Measurements from ENCODE around the gene BTAF1. TPM values are rescaled to one million over a fixed set of nuclear protein-coding genes. Genes with fewer than 3 reads are reported as not detected.
"Not testable (repeated sequence)": the region's sequence is repeated elsewhere in the genome, so short reads cannot be mapped to it uniquely, and the experiment has no call there.

The BTAF1 gene
- total RNA-seq, 4 donors from 2014 or later: 35.5 to 78.3 (median 43.1) TPM

DNA sequence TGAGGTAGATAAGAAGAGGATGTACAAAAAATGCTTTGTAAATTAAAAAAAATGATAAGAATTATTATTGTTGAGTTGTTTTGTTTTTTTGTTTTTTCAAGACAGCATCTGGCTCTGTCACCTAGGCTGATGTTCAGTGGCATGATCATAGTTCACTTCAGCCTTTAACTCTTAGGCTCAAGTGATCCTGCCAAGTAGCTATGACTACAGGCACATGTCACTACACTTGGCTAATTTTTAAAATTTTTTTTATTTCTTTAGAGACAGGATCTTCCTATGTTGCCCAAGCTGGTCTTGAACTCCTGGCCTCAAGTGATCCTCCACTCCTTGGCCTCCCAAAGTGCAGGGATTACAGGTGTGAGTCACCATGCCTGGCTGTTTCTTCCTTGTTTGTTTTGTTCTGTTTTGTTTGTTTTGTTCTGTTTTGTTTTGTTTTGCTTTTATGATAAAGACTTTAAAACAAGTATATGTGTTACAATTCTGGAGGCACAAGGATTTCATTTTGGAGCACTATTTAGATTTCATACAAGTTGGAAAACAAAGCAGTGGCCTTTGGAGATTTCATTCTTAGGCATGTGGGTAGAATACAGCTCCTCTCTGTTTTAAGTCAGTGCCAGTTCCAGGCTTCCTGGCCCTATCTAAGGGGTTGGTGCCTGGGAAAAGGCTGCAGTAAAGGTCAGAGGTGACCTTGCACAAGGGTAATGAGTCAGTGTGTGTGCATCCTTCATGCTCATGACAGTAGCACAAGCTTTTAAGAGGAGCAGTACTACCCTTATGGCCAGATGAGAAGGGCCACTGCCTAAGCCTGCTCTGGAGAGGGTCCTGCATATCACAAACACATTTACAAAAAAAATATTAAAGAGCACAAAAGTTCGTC is 32.2 kb upstream of the BTAF1 start:
- H3K4me3 ChIP-seq (ENCODE audit: low read depth, poor library complexity, severe bottlenecking): no peak overlapping the region
- intact Hi-C loops (cut with DNase I; ENCODE audit: low total_unique reads): no loop called here
- WGBS, 2 donors: 88 to 100% methylated on average over 1 of the region's 1 CpG
- TF ChIP-seq, protein P1, sequence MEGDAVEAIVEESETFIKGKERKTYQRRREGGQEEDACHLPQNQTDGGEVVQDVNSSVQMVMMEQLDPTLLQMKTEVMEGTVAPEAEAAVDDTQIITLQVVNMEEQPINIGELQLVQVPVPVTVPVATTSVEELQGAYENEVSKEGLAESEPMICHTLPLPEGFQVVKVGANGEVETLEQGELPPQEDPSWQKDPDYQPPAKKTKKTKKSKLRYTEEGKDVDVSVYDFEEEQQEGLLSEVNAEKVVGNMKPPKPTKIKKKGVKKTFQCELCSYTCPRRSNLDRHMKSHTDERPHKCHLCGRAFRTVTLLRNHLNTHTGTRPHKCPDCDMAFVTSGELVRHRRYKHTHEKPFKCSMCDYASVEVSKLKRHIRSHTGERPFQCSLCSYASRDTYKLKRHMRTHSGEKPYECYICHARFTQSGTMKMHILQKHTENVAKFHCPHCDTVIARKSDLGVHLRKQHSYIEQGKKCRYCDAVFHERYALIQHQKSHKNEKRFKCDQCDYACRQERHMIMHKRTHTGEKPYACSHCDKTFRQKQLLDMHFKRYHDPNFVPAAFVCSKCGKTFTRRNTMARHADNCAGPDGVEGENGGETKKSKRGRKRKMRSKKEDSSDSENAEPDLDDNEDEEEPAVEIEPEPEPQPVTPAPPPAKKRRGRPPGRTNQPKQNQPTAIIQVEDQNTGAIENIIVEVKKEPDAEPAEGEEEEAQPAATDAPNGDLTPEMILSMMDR (IDR thresholded peaks at IDR 0.05): no peak
- TF ChIP-seq POLR2A (IDR thresholded peaks at IDR 0.05): no peak
- DNase-seq (ENCODE audit: low spot score in 2 of 2): no peak

DNA sequence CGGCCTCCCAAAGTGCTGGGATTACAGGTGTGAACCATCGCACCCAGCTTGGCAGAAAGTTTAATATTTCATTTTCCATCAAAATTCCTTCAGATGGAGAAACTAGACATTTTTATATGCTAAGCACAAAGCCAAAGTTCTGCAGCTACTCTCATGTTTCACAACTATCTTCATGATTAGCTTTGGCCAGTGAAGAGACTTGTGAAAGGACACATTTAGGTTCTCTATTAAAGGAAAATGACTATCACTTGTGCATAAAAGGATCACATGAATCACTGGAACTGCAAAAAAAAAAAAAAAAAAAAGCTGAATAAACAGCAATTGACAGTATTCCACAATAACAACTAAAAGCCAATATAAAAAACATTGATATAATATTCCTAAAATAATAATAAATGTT is 30.5 kb upstream of the BTAF1 start:
- DNase-seq (ENCODE audit: low spot score in 2 of 2): no peak
- intact Hi-C loops (cut with DNase I; ENCODE audit: low total_unique reads): no loop called here
- H3K4me3 ChIP-seq (ENCODE audit: low read depth, poor library complexity, severe bottlenecking): no peak overlapping the region
- 98% methylated on average over 2 of the region's 2 CpGs for WGBS, 2 donors
- no peak for TF ChIP-seq POLR2A (IDR thresholded peaks at IDR 0.05)
- TF ChIP-seq, protein P1 (IDR thresholded peaks at IDR 0.05): no peak

DNA sequence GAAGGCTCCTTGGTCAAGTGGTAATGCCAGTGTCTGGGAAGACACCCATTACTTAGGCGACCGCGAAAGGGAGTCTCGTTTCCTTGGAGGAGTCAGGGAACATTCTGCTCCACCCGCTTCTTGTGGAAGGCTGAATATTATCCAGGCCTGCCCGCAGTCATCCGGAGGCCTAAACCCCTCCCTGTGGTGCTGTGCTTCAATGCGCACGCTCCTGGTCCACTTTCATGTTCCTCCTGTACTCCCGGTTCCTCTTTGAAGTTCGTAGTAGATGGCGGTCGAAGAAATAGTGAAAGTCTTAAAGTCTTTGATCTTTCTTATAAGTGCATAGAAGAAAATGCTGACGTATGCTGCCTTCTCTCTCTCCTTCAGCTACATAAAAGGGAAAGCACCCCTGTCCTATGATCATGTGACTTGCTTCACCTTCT is 29.3 kb upstream of the BTAF1 start:
- WGBS, 2 donors: 80 to 92% methylated on average over 14 of the region's 14 CpGs
- H3K4me3 ChIP-seq (ENCODE audit: low read depth, poor library complexity, severe bottlenecking); intact Hi-C loops (cut with DNase I; ENCODE audit: low total_unique reads): not testable (repeated sequence)
- DNase-seq (ENCODE audit: low spot score in 2 of 2): peak in 1 of 2 donors; percentile 13

DNA sequence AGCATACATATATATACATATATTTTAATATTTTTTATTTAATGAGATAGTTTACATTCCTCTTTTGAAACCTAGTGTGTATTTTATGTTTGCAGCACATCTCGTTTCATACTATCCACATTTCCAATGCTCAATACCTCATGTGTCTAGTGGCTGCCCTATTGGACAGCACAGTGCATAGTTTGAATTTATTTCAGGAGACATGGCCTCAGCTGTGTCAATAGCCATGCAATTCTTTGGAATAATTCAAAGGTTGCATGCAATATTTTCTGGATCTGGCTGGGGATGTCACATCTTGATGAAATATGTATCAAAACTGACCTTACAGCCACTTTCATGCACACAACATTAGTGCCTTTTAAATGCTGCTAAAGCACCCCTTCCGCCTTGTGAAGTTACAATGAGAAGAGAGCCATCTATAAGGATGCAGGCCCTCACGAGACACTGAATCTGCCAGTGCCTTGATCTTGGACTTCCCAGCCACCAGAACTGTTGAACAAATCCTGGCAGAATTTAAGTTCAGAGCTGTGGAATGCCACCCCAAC is 27.3 kb upstream of the BTAF1 start:
- DNase-seq (ENCODE audit: low spot score in 2 of 2): no peak
- 93 to 94% methylated on average over 3 of the region's 3 CpGs for WGBS, 2 donors
- no peak overlapping the region for H3K4me3 ChIP-seq (ENCODE audit: low read depth, poor library complexity, severe bottlenecking)
- intact Hi-C loops (cut with DNase I; ENCODE audit: low total_unique reads): no loop called here
- no peak for TF ChIP-seq POLR2A (IDR thresholded peaks at IDR 0.05)
- TF ChIP-seq, protein P1 (IDR thresholded peaks at IDR 0.05): no peak

DNA sequence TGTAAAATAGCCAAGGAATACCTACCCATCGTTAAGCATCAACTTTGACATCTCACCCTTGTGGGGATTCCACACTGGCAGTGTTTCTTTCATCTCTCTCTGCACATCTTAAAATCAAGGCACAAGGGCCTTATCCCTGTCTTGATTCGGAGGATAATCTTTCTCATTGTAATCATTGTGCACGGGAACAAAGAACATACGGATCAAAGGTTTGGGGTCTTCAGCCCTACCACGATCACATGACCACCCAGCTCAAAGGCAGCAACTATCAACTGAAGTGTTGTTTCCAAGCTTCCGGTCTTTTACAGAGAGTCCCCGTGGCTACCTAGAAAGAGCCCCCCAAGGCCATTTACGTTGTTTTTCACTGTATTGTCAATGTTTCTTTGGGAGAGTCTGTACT is 26.1 kb upstream of the BTAF1 start:
- intact Hi-C loops (cut with DNase I; ENCODE audit: low total_unique reads): no loop called here
- DNase-seq (ENCODE audit: low spot score in 2 of 2): no peak
- H3K4me3 ChIP-seq (ENCODE audit: low read depth, poor library complexity, severe bottlenecking): no peak overlapping the region
- TF ChIP-seq POLR2A (IDR thresholded peaks at IDR 0.05): no peak
- TF ChIP-seq, protein P1 (IDR thresholded peaks at IDR 0.05): no peak
- 62 to 72% methylated on average over 8 of the region's 8 CpGs for WGBS, 2 donors
